Measurements from ENCODE around the gene ANO3.

GRCh38 chr11:26698224-26698623, 366.3 kb downstream of the ANO3 start:
- TF ChIP-seq EZH2phosphoT487 (IDR thresholded peaks at IDR 0.05; ENCODE audit: borderline replicate concordance, low read length) = no peak
- no peak for TF ChIP-seq CTCF (conservative IDR thresholded peaks at IDR 0.05; ENCODE audit: low read depth, low read length)

Data from PC-3 (cell line).